ENCODE data around the gene URAD.

URAD gene

DNA sequence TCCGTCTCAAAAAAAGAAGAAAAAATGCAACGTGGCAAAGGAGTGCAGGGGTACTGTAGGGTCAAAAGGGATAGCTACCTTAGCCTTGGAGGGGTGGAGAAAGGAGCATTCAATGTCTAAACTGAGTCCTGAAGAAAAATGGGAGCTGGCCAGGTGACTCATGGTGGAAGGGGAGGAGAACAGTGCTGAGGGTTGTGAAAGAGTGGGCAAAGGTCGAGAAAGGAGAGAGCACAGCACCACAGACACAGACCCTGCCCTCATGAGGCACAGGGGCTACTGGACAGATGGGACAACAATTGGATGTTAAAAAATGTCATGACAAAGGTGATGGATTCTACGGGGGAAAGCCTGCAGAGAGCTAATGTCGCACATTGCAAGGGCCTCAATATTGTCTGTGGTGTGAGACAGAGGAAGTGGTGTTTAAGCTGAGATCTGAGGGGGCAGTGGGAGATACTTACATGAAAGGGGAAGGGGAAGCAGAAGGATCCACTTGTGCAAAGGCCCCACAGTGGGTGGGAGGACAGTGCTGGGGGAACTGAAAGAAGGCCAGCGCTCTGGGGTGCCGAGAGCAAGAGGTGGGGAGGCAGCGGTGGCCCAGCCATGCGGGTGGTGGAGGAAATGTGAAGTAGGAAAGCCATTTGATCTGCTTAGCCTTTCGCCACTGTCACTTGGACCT is 42.9 kb upstream of the URAD start:
- TF ChIP-seq, protein P1, sequence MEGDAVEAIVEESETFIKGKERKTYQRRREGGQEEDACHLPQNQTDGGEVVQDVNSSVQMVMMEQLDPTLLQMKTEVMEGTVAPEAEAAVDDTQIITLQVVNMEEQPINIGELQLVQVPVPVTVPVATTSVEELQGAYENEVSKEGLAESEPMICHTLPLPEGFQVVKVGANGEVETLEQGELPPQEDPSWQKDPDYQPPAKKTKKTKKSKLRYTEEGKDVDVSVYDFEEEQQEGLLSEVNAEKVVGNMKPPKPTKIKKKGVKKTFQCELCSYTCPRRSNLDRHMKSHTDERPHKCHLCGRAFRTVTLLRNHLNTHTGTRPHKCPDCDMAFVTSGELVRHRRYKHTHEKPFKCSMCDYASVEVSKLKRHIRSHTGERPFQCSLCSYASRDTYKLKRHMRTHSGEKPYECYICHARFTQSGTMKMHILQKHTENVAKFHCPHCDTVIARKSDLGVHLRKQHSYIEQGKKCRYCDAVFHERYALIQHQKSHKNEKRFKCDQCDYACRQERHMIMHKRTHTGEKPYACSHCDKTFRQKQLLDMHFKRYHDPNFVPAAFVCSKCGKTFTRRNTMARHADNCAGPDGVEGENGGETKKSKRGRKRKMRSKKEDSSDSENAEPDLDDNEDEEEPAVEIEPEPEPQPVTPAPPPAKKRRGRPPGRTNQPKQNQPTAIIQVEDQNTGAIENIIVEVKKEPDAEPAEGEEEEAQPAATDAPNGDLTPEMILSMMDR (IDR thresholded peaks at IDR 0.05; ENCODE audit: low read depth, low read length): no peak
- DNase-seq (ENCODE audit: low read depth, low spot score): no peak
- no peak overlapping the region for H3K4me3 ChIP-seq (ENCODE audit: low read depth, low read length)
- in situ Hi-C loops (cut with HindIII; ENCODE audit: low sequenced_read_pairs): no loop called here

DNA sequence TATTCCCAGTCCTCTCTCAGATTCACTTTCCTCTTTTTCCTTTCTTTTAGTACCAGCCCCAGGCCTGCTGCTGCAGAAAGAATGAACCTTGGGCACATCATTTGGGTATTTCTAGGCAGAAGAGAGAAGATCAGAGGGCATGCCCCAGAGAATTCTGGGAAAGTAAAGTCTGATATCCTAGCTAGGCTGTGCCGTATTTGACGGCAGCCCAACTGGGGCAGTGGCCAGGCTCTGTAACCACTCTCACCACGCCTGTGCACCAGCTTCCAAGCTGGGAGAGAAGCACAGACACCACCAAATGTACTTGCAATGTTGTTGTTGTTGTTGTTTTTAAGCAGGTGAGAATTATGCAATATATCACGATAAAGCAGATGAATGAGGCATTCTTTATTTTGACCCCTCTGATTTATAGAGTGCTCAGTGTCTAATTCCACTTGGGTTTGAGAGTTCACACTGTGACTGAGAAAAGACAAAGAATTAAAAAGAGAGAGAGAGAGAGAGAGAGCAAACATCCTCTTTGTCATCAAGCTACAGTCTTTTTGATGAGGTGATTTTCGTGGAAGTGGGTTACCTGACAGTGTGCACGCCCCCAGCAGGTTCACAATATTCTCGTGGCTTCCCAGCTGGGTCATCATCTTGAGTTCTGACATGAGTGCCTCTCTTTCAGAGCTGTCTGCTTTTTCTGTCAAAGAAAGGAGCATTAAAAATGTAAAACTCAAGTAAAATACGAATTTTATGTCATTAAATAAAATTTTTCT is 39.3 kb upstream of the URAD start:
- no peak overlapping the region for H3K4me3 ChIP-seq (ENCODE audit: low read depth, low read length)
- DNase-seq (ENCODE audit: low read depth, low spot score): no peak
- in situ Hi-C loops (cut with HindIII; ENCODE audit: low sequenced_read_pairs): no loop called here
- TF ChIP-seq, protein P1 (IDR thresholded peaks at IDR 0.05; ENCODE audit: low read depth, low read length): no peak

DNA sequence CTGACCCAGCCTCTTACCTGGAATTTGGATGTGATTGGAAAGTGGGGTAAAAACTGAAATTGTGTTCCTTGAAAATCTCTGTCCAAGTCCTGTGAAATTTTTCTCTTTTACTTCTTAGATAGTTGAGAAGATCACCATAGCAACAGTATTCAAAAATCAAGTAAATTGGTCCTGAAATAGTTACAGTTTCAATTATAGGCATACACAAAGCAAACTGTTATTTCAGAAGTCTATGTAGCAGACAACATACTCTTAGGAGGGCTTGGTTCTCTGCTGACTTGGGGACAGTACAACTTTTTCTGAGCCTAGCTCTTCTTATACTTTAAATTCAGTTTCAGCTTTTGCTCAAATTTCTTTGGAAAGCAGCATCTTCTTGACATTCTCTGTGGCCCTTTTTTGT is 38.6 kb upstream of the URAD start:
- in situ Hi-C loops (cut with HindIII; ENCODE audit: low sequenced_read_pairs): no loop called here
- H3K4me3 ChIP-seq (ENCODE audit: low read depth, low read length): no peak overlapping the region
- no peak for DNase-seq (ENCODE audit: low read depth, low spot score)
- TF ChIP-seq, protein P1 (IDR thresholded peaks at IDR 0.05; ENCODE audit: low read depth, low read length): no peak

DNA sequence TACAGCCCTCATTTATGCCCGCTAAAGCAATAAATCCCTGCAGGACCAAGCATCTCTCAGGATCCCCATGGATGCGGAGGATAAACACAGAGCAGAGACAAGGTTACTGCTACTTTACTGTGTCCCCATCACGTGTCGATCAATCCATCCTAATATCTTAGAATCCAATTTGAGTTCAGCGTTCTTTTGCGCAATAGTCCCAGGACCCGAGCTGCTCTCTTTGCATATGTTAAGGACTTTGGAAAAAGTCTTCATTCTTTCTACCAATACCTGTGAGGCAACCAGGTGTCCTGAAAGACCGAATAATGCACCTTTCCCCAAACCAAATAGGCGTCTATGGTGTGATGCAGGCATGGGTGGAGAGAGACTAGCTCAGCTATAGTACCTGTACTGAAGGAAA is 38.0 kb upstream of the URAD start:
- in situ Hi-C loops (cut with HindIII; ENCODE audit: low sequenced_read_pairs): no loop called here

DNA sequence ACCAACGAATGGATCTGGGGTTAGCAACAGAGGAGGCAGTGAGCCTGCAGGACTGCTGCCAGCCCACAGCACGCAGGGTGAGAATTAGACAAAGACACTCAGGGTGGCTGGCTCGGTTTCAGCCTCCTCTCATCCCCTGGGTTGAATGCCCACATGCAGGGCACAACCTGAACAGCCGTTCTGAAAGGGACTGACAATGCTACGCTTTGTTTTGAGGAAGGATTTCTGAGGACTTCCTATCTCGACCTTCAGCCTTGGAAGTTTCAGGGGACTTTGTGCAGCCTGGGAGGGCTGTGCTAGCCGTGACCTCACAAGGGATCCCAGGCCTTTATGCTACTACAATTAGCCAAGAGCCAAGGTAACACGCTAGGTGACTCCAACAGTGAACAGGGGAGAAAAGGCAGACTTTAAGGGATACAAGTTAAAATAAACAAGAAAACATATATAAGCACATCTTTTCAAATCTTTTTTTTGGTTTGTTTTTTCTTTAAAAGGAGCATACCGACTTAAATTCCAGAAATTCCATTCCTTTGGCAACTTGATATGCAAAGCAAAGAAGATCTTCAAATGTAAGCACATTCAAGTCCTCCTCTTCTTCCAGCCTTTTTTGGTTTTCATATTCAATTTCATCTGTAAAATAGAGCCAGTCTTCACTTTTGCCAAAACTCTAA is 34.5 kb upstream of the URAD start:
- DNase-seq (ENCODE audit: low read depth, low spot score): peak; percentile 7
- no peak overlapping the region for H3K4me3 ChIP-seq (ENCODE audit: low read depth, low read length)
- TF ChIP-seq, protein P1 (IDR thresholded peaks at IDR 0.05; ENCODE audit: low read depth, low read length): no peak
- in situ Hi-C loops (cut with HindIII; ENCODE audit: low sequenced_read_pairs): no loop called here

More for the DNA sequence above, 38.0 kb upstream of the URAD start:
- DNase-seq (ENCODE audit: low read depth, low spot score): no peak
- TF ChIP-seq, protein P1 (IDR thresholded peaks at IDR 0.05; ENCODE audit: low read depth, low read length): no peak
- H3K4me3 ChIP-seq (ENCODE audit: low read depth, low read length): no peak overlapping the region

DNA sequence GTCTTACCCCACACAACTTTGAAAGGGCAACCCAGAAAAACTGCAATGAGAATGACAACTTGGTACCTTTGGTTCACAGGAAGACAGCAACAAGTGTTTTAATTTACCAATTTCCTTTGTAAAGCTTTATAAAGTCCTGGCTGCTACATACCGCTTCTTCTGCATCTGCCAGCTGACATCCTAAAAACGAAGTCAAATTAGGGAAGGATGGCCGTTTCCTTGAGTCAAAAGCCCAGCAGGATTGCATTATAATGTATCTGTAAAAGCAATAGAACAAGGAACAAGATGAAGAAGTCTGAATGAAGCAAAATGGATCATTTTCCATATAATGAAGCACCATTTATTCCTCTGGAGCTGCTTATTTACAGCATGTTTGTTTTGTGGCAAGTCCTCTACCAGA is 25.8 kb upstream of the URAD start:
- in situ Hi-C loops (cut with HindIII; ENCODE audit: low sequenced_read_pairs): no loop called here
- no peak for DNase-seq (ENCODE audit: low read depth, low spot score)
- no peak overlapping the region for H3K4me3 ChIP-seq (ENCODE audit: low read depth, low read length)
- TF ChIP-seq, protein P1 (IDR thresholded peaks at IDR 0.05; ENCODE audit: low read depth, low read length): no peak

Measured in astrocyte of the spinal cord (primary cell).